KMS-11 (cell line): ENCODE data around the gene SETBP1.

ENCODE experiments used
- H2AFZ ChIP-seq: fragments of 200-600 bp; sonication (generic); 2 replicates; pipeline ENCODE4 v1.6.1; 2016; ENCODE audit warnings: antibody characterized with exemption, mixed run types, low read depth
- H3K27ac ChIP-seq: fragments of 200-600 bp; sonication (generic); 2 replicates; pipeline ENCODE4 v1.6.1; 2016; ENCODE audit warnings: mild to moderate bottlenecking, mixed run types
- H3K27me3 ChIP-seq: fragments of 200-600 bp; sonication (generic); 2 replicates; pipeline ENCODE4 v1.6.1; 2017; ENCODE audit warnings: mild to moderate bottlenecking, low read depth, mixed run types, moderate library complexity; ENCODE audit not compliant: insufficient read depth
- H3K36me3 ChIP-seq: fragments of 200-600 bp; sonication (generic); 2 replicates; pipeline ENCODE4 v1.6.1; 2017; ENCODE audit warnings: mild to moderate bottlenecking, mixed run types; ENCODE audit not compliant: insufficient read depth
- H3K4me1 ChIP-seq: fragments of 200-600 bp; sonication (generic); 2 replicates; pipeline ENCODE4 v1.6.1; 2016; ENCODE audit warnings: mild to moderate bottlenecking, low read depth, mixed run types; ENCODE audit not compliant: poor library complexity, severe bottlenecking
- H3K4me2 ChIP-seq: fragments of 200-600 bp; sonication (generic); 2 replicates; pipeline ENCODE4 v1.7.0; 2016; ENCODE audit warnings: mild to moderate bottlenecking, mixed run types
- H3K4me3 ChIP-seq: fragments of 200-600 bp; sonication (generic); IDR thresholded peaks from 2 replicates; pipeline ENCODE4 v1.6.1; 2017; ENCODE audit warnings: low read depth, low read length, mixed read lengths; ENCODE audit not compliant: insufficient read depth
- H3K79me2 ChIP-seq: fragments of 200-600 bp; sonication (generic); 2 replicates; pipeline ENCODE4 v1.6.1; 2016; ENCODE audit warnings: low read depth, mixed run types; ENCODE audit not compliant: insufficient read depth
- H3K9ac ChIP-seq: fragments of 200-600 bp; sonication (generic); 2 replicates; pipeline ENCODE4 v1.6.1; 2016; ENCODE audit warnings: mild to moderate bottlenecking, mixed run types
- H4K20me1 ChIP-seq: fragments of 200-600 bp; sonication (generic); 2 replicates; pipeline ENCODE4 v1.6.1; 2016; ENCODE audit warnings: mild to moderate bottlenecking, mixed run types; ENCODE audit not compliant: insufficient read depth
- CTCF ChIP-seq: fragments of 200-600 bp; sonication (generic); conservative IDR thresholded peaks from 2 replicates; pipeline ENCODE4 v1.6.1; 2017; ENCODE audit warnings: low read depth, mild to moderate bottlenecking, antibody characterized with exemption, low read length, moderate library complexity, mixed read lengths

SETBP1 gene

GRCh38 chr18:44715245-44715644 lies 34.6 kb downstream of the SETBP1 start:
- H3K4me3 ChIP-seq = no peak overlapping the region
- TF ChIP-seq CTCF = no peak
- no peaks in the 10 kb centered on the region for H3K27me3 ChIP-seq
- peak overlapping the region; percentile 87 for H3K27ac ChIP-seq
- peak overlapping the region; percentile 2; the same call in 1 of the 2 replicates for H2AFZ ChIP-seq
- H4K20me1 ChIP-seq = no peaks in the 10 kb centered on the region
- peaks cover 100% of the 10 kb centered on the region for H3K4me1 ChIP-seq
- H3K36me3 ChIP-seq = no peaks in the 10 kb centered on the region
- H3K9ac ChIP-seq = peak overlapping the region; percentile 54; the same call in 1 of the 2 replicates
- H3K79me2 ChIP-seq = peaks cover 62% of the 10 kb centered on the region
- peak overlapping the region; percentile 77 for H3K4me2 ChIP-seq

GRCh38 chr18:44715842-44716241 lies 35.2 kb downstream of the SETBP1 start:
- Histone ChIP-seq H3K4me1 (peaks cover 99% of the 10 kb centered on the region), H2AFZ (no peak overlapping the region), H3K27me3 (no peaks in the 10 kb centered on the region), H3K4me3 (no peak overlapping the region), H4K20me1 (no peaks in the 10 kb centered on the region), H3K4me2 (peak overlapping the region; percentile 77), H3K36me3 (no peaks in the 10 kb centered on the region), H3K9ac (peak overlapping the region; percentile 54; the same call in 1 of the 2 replicates), H3K27ac (peak overlapping the region; percentile 87), H3K79me2 (peaks cover 61% of the 10 kb centered on the region)
- TF ChIP-seq CTCF = no peak

- Histone ChIP-seq H3K27ac (peak overlapping the region; percentile 87), H3K4me3 (no peak overlapping the region), H3K27me3 (no peaks in the 10 kb centered on the region), H4K20me1 (no peaks in the 10 kb centered on the region), H3K36me3 (no peaks in the 10 kb centered on the region), H3K4me2 (peak overlapping the region; percentile 77), H2AFZ (no peak overlapping the region), H3K79me2 (peaks cover 68% of the 10 kb centered on the region), H3K4me1 (peaks cover 99% of the 10 kb centered on the region), H3K9ac (peak overlapping the region; percentile 6; the same call in 1 of the 2 replicates)
- no peak for TF ChIP-seq CTCF
These were observed 36.0 kb downstream of the SETBP1 start for GRCh38 chr18:44716697-44717163.

- H3K27ac ChIP-seq = no peak overlapping the region
- no peak for TF ChIP-seq CTCF
- no peaks in the 10 kb centered on the region for H3K36me3 ChIP-seq
- H3K9ac ChIP-seq = no peak overlapping the region
- H3K4me1 ChIP-seq = peaks cover 99% of the 10 kb centered on the region
- no peaks in the 10 kb centered on the region for H3K27me3 ChIP-seq
- H4K20me1 ChIP-seq = no peaks in the 10 kb centered on the region
- H3K4me3 ChIP-seq = no peak overlapping the region
- peak overlapping the region; percentile 77; the same call in 1 of the 2 replicates for H3K4me2 ChIP-seq
- H2AFZ ChIP-seq = no peak overlapping the region
- peaks cover 82% of the 10 kb centered on the region for H3K79me2 ChIP-seq
These were observed 38.9 kb downstream of the SETBP1 start for GRCh38 chr18:44719519-44720060.
